Cerebellar cortex (tissue), 1 donor: ENCODE data around the gene FAM53A.

Source experiments
- DNase-seq: peaks from one replicate; pipeline ENCODE4 v3.0.0-alpha.2; 2015; ENCODE audit warnings: low spot score

FAM53A gene

GRCh38 chr4:1591107-1591506, 93.0 kb downstream of the FAM53A start:
- DNase-seq = no peak

DNA sequence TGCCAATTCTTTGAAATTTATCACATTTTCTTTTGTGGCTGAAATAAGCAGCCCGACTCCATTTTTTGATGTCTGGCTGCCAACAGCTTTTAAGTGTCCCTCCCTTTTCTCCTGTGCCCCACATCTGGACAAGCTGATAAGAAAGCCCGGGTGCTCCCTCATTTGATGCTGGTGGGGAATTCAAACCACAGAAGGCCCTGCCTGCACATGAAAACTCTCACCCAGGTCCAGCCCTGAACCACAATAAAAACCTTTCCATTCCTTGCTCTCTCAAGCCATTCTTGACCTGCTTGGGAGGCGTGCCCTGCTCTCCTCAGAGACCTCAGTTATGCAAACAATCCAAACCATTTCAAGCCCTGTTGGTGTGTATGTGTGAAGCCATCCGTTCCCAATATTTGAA, 93.9 kb downstream of the FAM53A start:
- DNase-seq = no peak
